H1 (cell line): ENCODE measurements around the gene TDRD9. TPM values are rescaled to one million over a fixed set of nuclear protein-coding genes. Genes with fewer than 3 reads are reported as not detected.

ENCODE experiments used
- CTCF ChIA-PET: fragments of 300-600 bp; sonication (Branson Sonifier 250); formaldehyde crosslinking; loops from one replicate; lab custom pipeline; 2021; ENCODE audit not compliant: partially characterized antibody; lab: Charles Lee
- POLR2A ChIA-PET: fragments of 300-600 bp; sonication (Branson Sonifier 250); formaldehyde crosslinking; loops from one replicate; lab custom pipeline; 2021; ENCODE audit warnings: inconsistent platforms; ENCODE audit not compliant: partially characterized antibody; lab: Charles Lee
- DNase-seq, 2 experiments: peaks; one replicate each; pipeline versions ENCODE4 v3.0.0 to v3.0.0-alpha.2; 2010 to 2022; ENCODE audit warnings: low spot score in 2 of 2, low read depth in 1 of 2, mixed read lengths in 1 of 2
- FAIRE-seq: peaks from 2 replicates; lab custom pipeline; 2011; peaks lifted over from hg19 to GRCh38; lab: Jason Lieb, UNC
- H2AFZ ChIP-seq: 2 replicates; pipeline ENCODE4 v1.8.1; 2012; ENCODE audit warnings: low read length, inconsistent platforms
- H2AK5ac ChIP-seq: 2 replicates; pipeline ENCODE4 v1.6.1; 2013; ENCODE audit warnings: low read depth, low read length
- H2BK120ac ChIP-seq: replicated peaks from 2 replicates; pipeline ENCODE3; 2013; ENCODE audit warnings: low read depth, low read length, inconsistent platforms
- H2BK12ac ChIP-seq: 2 replicates; pipeline ENCODE4 v1.6.1; 2013; ENCODE audit warnings: low read depth, low read length
- H2BK15ac ChIP-seq: 2 replicates; pipeline ENCODE4 v1.6.1; 2013; ENCODE audit warnings: low read length
- H2BK20ac ChIP-seq: 2 replicates; pipeline ENCODE4 v1.6.1; 2013; ENCODE audit warnings: low read length
- H2BK5ac ChIP-seq: 2 replicates; pipeline ENCODE4 v1.6.1; 2013; ENCODE audit warnings: low read depth, low read length
- H3K14ac ChIP-seq: 2 replicates; pipeline ENCODE4 v1.6.1; 2013; ENCODE audit warnings: inconsistent platforms; ENCODE audit not compliant: insufficient read length
- H3K18ac ChIP-seq: 2 replicates; pipeline ENCODE4 v1.6.1; 2013; ENCODE audit warnings: low read length; ENCODE audit errors: extremely low read depth
- H3K23ac ChIP-seq: 2 replicates; pipeline ENCODE4 v1.6.1; 2013; ENCODE audit warnings: inconsistent platforms; ENCODE audit not compliant: insufficient read length
- H3K23me2 ChIP-seq: 2 replicates; pipeline ENCODE4 v1.6.1; 2013; ENCODE audit warnings: low read depth, low read length
- H3K27ac ChIP-seq: 2 replicates; pipeline ENCODE4 v1.6.1; 2011; ENCODE audit warnings: low read depth, low read length, inconsistent platforms
- H3K27me3 ChIP-seq, 4 experiments: replicated peaks in 1 of 4; 1 replicate in 1 of 4; 2 replicates in 3 of 4; pipeline versions ENCODE4 v1.6.1 to v1.8.1; 2011 to 2013; ENCODE audit warnings: low read length in 3 of 4, mild to moderate bottlenecking in 3 of 4, inconsistent platforms in 2 of 4, mixed read lengths in 2 of 4, moderate library complexity in 1 of 4; ENCODE audit not compliant: control insufficient read depth in 3 of 4, insufficient read depth in 3 of 4; ENCODE audit errors: extremely low read depth in 1 of 4
- H3K36me3 ChIP-seq, 4 experiments: 2 replicates each; pipeline versions ENCODE4 v1.6.1 to v1.8.1; 2011 to 2013; ENCODE audit warnings: mild to moderate bottlenecking in 4 of 4, low read length in 3 of 4, moderate library complexity in 2 of 4, control low read depth in 1 of 4, inconsistent platforms in 1 of 4; ENCODE audit not compliant: insufficient read depth in 4 of 4, control insufficient read depth in 2 of 4
- H3K4ac ChIP-seq: replicated peaks from 2 replicates; pipeline ENCODE3; 2013; ENCODE audit warnings: low read length, low read depth, mixed read lengths, inconsistent platforms; ENCODE audit not compliant: insufficient read length
- H3K4me1 ChIP-seq, 4 experiments: replicated peaks in 1 of 4; 1 replicate in 1 of 4; 2 replicates in 3 of 4; pipeline versions ENCODE4 v1.6.1 to v1.8.1; 2011 to 2013; ENCODE audit warnings: low read length in 3 of 4, inconsistent platforms in 2 of 4, mixed read lengths in 1 of 4; ENCODE audit not compliant: insufficient read depth in 4 of 4, control insufficient read depth in 3 of 4
- H3K4me2 ChIP-seq, 2 experiments: 2 replicates each; pipeline versions ENCODE4 v1.6.1 to v1.8.1; 2011 to 2013; ENCODE audit warnings: low read depth in 2 of 2, low read length in 2 of 2, control low read depth in 1 of 2, inconsistent platforms in 1 of 2, mild to moderate bottlenecking in 1 of 2; ENCODE audit not compliant: insufficient read depth in 1 of 2
- H3K4me3 ChIP-seq, 4 experiments: fragments of 200-600, 300-600 bp in 1 of 4; sonication (generic), shearing (Covaris generic), sonication (Bioruptor Twin) in 1 of 4; 2 replicates each; pipeline versions ENCODE4 v1.5.1 to v1.8.1; 2011 to 2016; ENCODE audit warnings: low read length in 4 of 4, low read depth in 3 of 4, control low read depth in 2 of 4, inconsistent platforms in 2 of 4, mild to moderate bottlenecking in 2 of 4, mixed read lengths in 1 of 4, moderate library complexity in 1 of 4; ENCODE audit not compliant: insufficient read depth in 2 of 4; ENCODE audit errors: extremely low read depth in 1 of 4
- H3K56ac ChIP-seq: replicated peaks from 2 replicates; pipeline ENCODE3; 2013; ENCODE audit warnings: low read depth, mild to moderate bottlenecking, mixed read lengths, low read length, inconsistent platforms; ENCODE audit not compliant: insufficient read length
- H3K79me1 ChIP-seq: 2 replicates; pipeline ENCODE4 v1.6.1; 2013; ENCODE audit warnings: low read depth, low read length, control low read depth
- H3K79me2 ChIP-seq, 2 experiments: 2 replicates each; pipeline versions ENCODE4 v1.6.1 to v1.8.1; 2012 to 2013; ENCODE audit warnings: low read length in 2 of 2, mild to moderate bottlenecking in 2 of 2, inconsistent platforms in 1 of 2; ENCODE audit not compliant: insufficient read depth in 2 of 2, control insufficient read depth in 1 of 2
- H3K9ac ChIP-seq, 4 experiments: replicated peaks in 1 of 4; 1 replicate in 1 of 4; 2 replicates in 3 of 4; pipeline versions ENCODE4 v1.6.1 to v1.8.1; 2011 to 2013; ENCODE audit warnings: low read depth in 3 of 4, low read length in 3 of 4, control low read depth in 2 of 4, mild to moderate bottlenecking in 2 of 4, moderate library complexity in 2 of 4, inconsistent platforms in 1 of 4; ENCODE audit errors: extremely low read depth in 1 of 4
- H3K9me3 ChIP-seq, 2 experiments: 2 replicates each; pipeline versions ENCODE4 v1.6.1 to v1.8.1; 2012 to 2013; ENCODE audit warnings: mild to moderate bottlenecking in 2 of 2, moderate library complexity in 2 of 2, control low read depth in 1 of 2, inconsistent platforms in 1 of 2, low read depth in 1 of 2, low read length in 1 of 2, mixed read lengths in 1 of 2; ENCODE audit not compliant: insufficient read depth in 2 of 2
- H4K20me1 ChIP-seq, 2 experiments: replicated peaks in 1 of 2; 2 replicates each; pipeline versions ENCODE3 to v1.8.1; 2011 to 2013; ENCODE audit warnings: inconsistent platforms in 2 of 2, low read length in 2 of 2, mild to moderate bottlenecking in 1 of 2; ENCODE audit not compliant: insufficient read depth in 2 of 2, control insufficient read depth in 1 of 2
- H4K5ac ChIP-seq: 2 replicates; pipeline ENCODE4 v1.6.1; 2013; ENCODE audit warnings: low read length, low read depth, mixed read lengths, inconsistent platforms; ENCODE audit not compliant: insufficient read length
- H4K8ac ChIP-seq: 2 replicates; pipeline ENCODE4 v1.8.0; 2013; ENCODE audit warnings: mild to moderate bottlenecking, moderate library complexity, low read length, inconsistent platforms; ENCODE audit not compliant: insufficient read depth; ENCODE audit errors: extremely low read depth
- H4K91ac ChIP-seq: replicated peaks from 2 replicates; pipeline ENCODE3; 2013; ENCODE audit warnings: low read length, mixed read lengths, inconsistent platforms; ENCODE audit not compliant: insufficient read length
- WGBS, 2 experiments: shearing (Covaris generic) in 1 of 2; methylation state at CpG; one replicate each; pipeline versions ENCODE4 v1.1.6 to v1.1.7; 2013 to 2015; ENCODE audit warnings: low lambda C conversion rate in 2 of 2, mixed read lengths in 2 of 2, inconsistent platforms in 1 of 2, low coverage in 1 of 2, missing lambda C conversion rate in 1 of 2; ENCODE audit not compliant: insufficient replicate concordance in 2 of 2, insufficient coverage in 1 of 2, insufficient read length in 1 of 2; ENCODE audit errors: extremely low coverage in 1 of 2, missing lambda C conversion rate in 1 of 2; 5-methylcytosine and 5-hydroxymethylcytosine counted together
- polyA plus RNA-seq, 7 experiments: library from polyadenylated mRNA; depleted of rRNA in 3 of 7; stranded (reverse) in 5 of 7; unstranded in 2 of 7; fragments of >200 nt in 5 of 7; fragments of 200-250 nt in 2 of 7; gene quantifications; 1 replicate in 5 of 7; 2 replicates in 1 of 7; 4 replicates in 1 of 7; pipeline versions ENCODE4 v1.2.1 to v1.2.3, GENCODE V29; 2011 to 2013; ENCODE audit warnings: missing spikeins in 2 of 7, mixed read lengths in 2 of 7
- total RNA-seq: library from RNA; stranded (reverse); fragmentation: NEBNext Ultra II Directional; extraction: Animal tissue kit (Norgen Biotek cat#: 25700); gene quantifications from 2 replicates; pipeline ENCODE4 v1.2.1, GENCODE V29; 2021

Gene TDRD9
- total and polyA plus RNA-seq, 2 of the 8 experiments (the other 6 are each of a cell fraction or from before 2014, with no cell fraction given): not detected

GRCh38 chr14:103889313-103890051, 38.8 kb upstream of the TDRD9 start:
- no peak overlapping the region for H2BK20ac ChIP-seq
- ChIA-PET POLR2A (interaction anchor here (0.7 kb wide), 1 partner anchor 10 kb away, joined by 3 read pairs; no protein-coding TSS in a partner anchor), CTCF (interaction anchor here (0.7 to 3.8 kb wide), 5 partner anchors 11 to 58 kb away, joined by 3 to 31 read pairs (median 4); no protein-coding TSS in a partner anchor)
- H2BK15ac ChIP-seq: no peak overlapping the region
- H3K23ac ChIP-seq: no peak overlapping the region
- peaks cover 0 to 9% (median 3%) of the 10 kb centered on the region in 4 experiments; a peak in 3 of 7 replicates for H3K4me1 ChIP-seq
- no peak overlapping the region for H3K9ac ChIP-seq
- H3K79me2 ChIP-seq: no peaks in the 10 kb centered on the region
- H3K27ac ChIP-seq: no peak overlapping the region
- peaks cover 0 to 3% of the 10 kb centered on the region in 2 experiments for H4K20me1 ChIP-seq
- WGBS, 2 experiments: 90% methylated on average over 29 of the region's 31 CpGs; no CpG with 5 or more reads in 1 of the 2 experiments
- no peaks in the 10 kb centered on the region for H3K9me3 ChIP-seq
- no peaks in the 10 kb centered on the region for H3K27me3 ChIP-seq
- no peak overlapping the region for H4K5ac ChIP-seq
- no peak overlapping the region for H3K4ac ChIP-seq
- H3K36me3 ChIP-seq: no peaks in the 10 kb centered on the region
- H2AFZ ChIP-seq: no peak overlapping the region
- no peak overlapping the region for H3K18ac ChIP-seq
- H3K79me1 ChIP-seq: no peaks in the 10 kb centered on the region
- H2BK12ac ChIP-seq: no peak overlapping the region
- H4K8ac ChIP-seq: no peak overlapping the region
- no peak overlapping the region for H3K56ac ChIP-seq
- no peaks in the 10 kb centered on the region for H3K23me2 ChIP-seq
- no peak overlapping the region for H3K4me2 ChIP-seq
- H2BK120ac ChIP-seq: no peak overlapping the region
- H3K4me3 ChIP-seq: no peak overlapping the region
- DNase-seq (no peak), FAIRE-seq (no peak)
- no peak overlapping the region for H2BK5ac ChIP-seq
- H2AK5ac ChIP-seq: no peak overlapping the region
- H4K91ac ChIP-seq: no peak overlapping the region
- H3K14ac ChIP-seq: no peak overlapping the region
